Measurements from ENCODE around the gene DGKK. TPM values are rescaled to one million over a fixed set of nuclear protein-coding genes. Genes with fewer than 3 reads are reported as not detected.

Gene DGKK
- total and polyA plus RNA-seq, 2 of the 13 experiments (the other 11 are each of a cell fraction or from before 2014, with no cell fraction given) = 11.0 to 24.0 TPM

DNA sequence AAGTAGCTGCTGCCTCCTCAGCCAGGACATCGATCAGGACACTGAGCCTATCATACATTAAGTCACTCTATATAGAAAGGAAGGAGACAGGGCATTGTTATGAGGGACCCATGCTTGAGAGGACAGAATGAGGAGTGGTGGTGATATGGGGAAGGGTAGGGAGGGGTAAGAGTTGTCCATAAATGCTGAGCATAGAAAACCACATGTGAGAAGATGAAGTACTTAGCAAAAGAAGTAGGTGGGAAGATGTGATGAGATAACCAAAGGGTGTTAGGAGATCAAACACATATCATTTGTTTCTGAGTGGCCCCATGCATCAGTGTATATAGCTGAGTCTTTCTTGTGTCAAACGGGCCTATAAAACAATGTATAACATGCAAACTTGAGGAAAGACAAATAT lies 84.1 kb downstream of the DGKK start:
- Histone ChIP-seq H3K79me2 (ENCODE audit: insufficient read depth, low read length) (no peaks in the 10 kb centered on the region), H3K9ac (ENCODE audit: insufficient read depth, low read depth, low read length) (no peak overlapping the region), H3K4me2 (ENCODE audit: low read depth, low read length) (no peak overlapping the region), H3K9me3 (ENCODE audit: low read length) (no peaks in the 10 kb centered on the region), H2AFZ (ENCODE audit: low read length) (no peak overlapping the region), H3K27ac (ENCODE audit: extremely low read length, insufficient read depth, low read length) (no peak overlapping the region), H3K27me3 (ENCODE audit: control insufficient read depth in 1 of 2, insufficient read depth in 2 of 2, low read length in 2 of 2) (no peaks in the 10 kb centered on the region), H3K4me1 (ENCODE audit: insufficient read depth, low read length) (peaks cover 15% of the 10 kb centered on the region), H4K20me1 (ENCODE audit: insufficient read depth, low read length) (no peaks in the 10 kb centered on the region), H3K36me3 (replicated peaks in 1 of 2; ENCODE audit: control insufficient read depth in 1 of 2, insufficient read depth in 2 of 2, low read length in 2 of 2) (peaks cover 6 to 37% of the 10 kb centered on the region in 2 experiments; a peak in 3 of 5 replicates), H3K4me3 (replicated peaks in 1 of 3; ENCODE audit: insufficient read depth in 1 of 3, low read depth in 2 of 3, low read length in 3 of 3) (no peak overlapping the region)
- intact Hi-C loops (cut with micrococcal nuclease; ENCODE audit: unreplicated experiment) = no loop called here
- in situ Hi-C loops (cut with HindIII; ENCODE audit: extremely low pct_ligation_motif_present, low pct_unique_long_range_greater_than_20kb) = no loop called here
- FAIRE-seq (no peak), DNase-seq (ENCODE audit: low spot score) (no peak), ATAC-seq (no peak)
- WGBS (ENCODE audit: low lambda C conversion rate) = 100% methylated on average over 2 of the region's 2 CpGs
- BruUV-seq (replicated peaks) = no TSS peak
- TF ChIP-seq JUN (CRISPR knock-in tag; IDR thresholded peaks at IDR 0.05) = no peak
- TF ChIP-seq, protein P1, sequence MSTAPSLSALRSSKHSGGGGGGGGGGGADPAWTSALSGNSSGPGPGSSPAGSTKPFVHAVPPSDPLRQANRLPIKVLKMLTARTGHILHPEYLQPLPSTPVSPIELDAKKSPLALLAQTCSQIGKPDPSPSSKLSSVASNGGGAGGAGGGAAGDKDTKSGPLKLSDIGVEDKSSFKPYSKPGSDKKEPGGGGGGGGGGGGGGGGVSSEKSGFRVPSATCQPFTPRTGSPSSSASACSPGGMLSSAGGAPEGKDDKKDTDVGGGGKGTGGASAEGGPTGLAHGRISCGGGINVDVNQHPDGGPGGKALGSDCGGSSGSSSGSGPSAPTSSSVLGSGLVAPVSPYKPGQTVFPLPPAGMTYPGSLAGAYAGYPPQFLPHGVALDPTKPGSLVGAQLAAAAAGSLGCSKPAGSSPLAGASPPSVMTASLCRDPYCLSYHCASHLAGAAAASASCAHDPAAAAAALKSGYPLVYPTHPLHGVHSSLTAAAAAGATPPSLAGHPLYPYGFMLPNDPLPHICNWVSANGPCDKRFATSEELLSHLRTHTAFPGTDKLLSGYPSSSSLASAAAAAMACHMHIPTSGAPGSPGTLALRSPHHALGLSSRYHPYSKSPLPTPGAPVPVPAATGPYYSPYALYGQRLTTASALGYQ (CRISPR knock-in tag; IDR thresholded peaks at IDR 0.05) = no peak
- TF ChIP-seq ZNF256 (CRISPR knock-in tag; conservative IDR thresholded peaks at IDR 0.05) = no peak
- TF ChIP-seq, protein P2, sequence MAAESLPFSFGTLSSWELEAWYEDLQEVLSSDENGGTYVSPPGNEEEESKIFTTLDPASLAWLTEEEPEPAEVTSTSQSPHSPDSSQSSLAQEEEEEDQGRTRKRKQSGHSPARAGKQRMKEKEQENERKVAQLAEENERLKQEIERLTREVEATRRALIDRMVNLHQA (CRISPR knock-in tag; IDR thresholded peaks at IDR 0.05) = no peak
- TF ChIP-seq, protein P3, sequence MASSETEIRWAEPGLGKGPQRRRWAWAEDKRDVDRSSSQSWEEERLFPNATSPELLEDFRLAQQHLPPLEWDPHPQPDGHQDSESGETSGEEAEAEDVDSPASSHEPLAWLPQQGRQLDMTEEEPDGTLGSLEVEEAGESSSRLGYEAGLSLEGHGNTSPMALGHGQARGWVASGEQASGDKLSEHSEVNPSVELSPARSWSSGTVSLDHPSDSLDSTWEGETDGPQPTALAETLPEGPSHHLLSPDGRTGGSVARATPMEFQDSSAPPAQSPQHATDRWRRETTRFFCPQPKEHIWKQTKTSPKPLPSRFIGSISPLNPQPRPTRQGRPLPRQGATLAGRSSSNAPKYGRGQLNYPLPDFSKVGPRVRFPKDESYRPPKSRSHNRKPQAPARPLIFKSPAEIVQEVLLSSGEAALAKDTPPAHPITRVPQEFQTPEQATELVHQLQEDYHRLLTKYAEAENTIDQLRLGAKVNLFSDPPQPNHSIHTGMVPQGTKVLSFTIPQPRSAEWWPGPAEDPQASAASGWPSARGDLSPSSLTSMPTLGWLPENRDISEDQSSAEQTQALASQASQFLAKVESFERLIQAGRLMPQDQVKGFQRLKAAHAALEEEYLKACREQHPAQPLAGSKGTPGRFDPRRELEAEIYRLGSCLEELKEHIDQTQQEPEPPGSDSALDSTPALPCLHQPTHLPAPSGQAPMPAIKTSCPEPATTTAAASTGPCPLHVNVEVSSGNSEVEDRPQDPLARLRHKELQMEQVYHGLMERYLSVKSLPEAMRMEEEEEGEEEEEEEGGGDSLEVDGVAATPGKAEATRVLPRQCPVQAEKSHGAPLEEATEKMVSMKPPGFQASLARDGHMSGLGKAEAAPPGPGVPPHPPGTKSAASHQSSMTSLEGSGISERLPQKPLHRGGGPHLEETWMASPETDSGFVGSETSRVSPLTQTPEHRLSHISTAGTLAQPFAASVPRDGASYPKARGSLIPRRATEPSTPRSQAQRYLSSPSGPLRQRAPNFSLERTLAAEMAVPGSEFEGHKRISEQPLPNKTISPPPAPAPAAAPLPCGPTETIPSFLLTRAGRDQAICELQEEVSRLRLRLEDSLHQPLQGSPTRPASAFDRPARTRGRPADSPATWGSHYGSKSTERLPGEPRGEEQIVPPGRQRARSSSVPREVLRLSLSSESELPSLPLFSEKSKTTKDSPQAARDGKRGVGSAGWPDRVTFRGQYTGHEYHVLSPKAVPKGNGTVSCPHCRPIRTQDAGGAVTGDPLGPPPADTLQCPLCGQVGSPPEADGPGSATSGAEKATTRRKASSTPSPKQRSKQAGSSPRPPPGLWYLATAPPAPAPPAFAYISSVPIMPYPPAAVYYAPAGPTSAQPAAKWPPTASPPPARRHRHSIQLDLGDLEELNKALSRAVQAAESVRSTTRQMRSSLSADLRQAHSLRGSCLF (CRISPR knock-in tag; IDR thresholded peaks at IDR 0.05; ENCODE audit: borderline replicate concordance) = no peak
- no peak for TF ChIP-seq ZKSCAN1 (IDR thresholded peaks at IDR 0.05; ENCODE audit: low read length)
- TF ChIP-seq PAX8 (CRISPR knock-in tag; IDR thresholded peaks at IDR 0.05; ENCODE audit: borderline replicate concordance) = no peak
- TF ChIP-seq, protein P4, sequence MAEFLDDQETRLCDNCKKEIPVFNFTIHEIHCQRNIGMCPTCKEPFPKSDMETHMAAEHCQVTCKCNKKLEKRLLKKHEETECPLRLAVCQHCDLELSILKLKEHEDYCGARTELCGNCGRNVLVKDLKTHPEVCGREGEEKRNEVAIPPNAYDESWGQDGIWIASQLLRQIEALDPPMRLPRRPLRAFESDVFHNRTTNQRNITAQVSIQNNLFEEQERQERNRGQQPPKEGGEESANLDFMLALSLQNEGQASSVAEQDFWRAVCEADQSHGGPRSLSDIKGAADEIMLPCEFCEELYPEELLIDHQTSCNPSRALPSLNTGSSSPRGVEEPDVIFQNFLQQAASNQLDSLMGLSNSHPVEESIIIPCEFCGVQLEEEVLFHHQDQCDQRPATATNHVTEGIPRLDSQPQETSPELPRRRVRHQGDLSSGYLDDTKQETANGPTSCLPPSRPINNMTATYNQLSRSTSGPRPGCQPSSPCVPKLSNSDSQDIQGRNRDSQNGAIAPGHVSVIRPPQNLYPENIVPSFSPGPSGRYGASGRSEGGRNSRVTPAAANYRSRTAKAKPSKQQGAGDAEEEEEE (CRISPR knock-in tag; IDR thresholded peaks at IDR 0.05; ENCODE audit: borderline replicate concordance) = no peak
- ChIA-PET POLR2A (no interaction called here), CTCF (ENCODE audit: low intra/inter-chr PET ratio, low total read pairs) (no interaction called here)
